HEK293T (cell line): ENCODE data around the gene NANP.

ENCODE experiments used
- ARNT ChIP-seq: fragments of 450-650 bp; IDR thresholded peaks from 2 replicates; pipeline ENCODE4 v1.6.1; 2017; ENCODE audit warnings: mild to moderate bottlenecking
- BHLHE40 ChIP-seq: fragments of 450-650 bp; IDR thresholded peaks from 2 replicates; pipeline ENCODE4 v1.6.1; 2016; ENCODE audit warnings: mild to moderate bottlenecking, moderate library complexity, borderline replicate concordance
- FOXA1 ChIP-seq: fragments of 450-650 bp; IDR thresholded peaks from 2 replicates; pipeline ENCODE4 v1.6.1; 2016; ENCODE audit warnings: mild to moderate bottlenecking
- FOXK2 ChIP-seq: fragments of 450-650 bp; IDR thresholded peaks from 2 replicates; pipeline ENCODE4 v1.6.1; 2016; ENCODE audit warnings: mild to moderate bottlenecking
- FOXM1 ChIP-seq: fragments of 450-650 bp; IDR thresholded peaks from 2 replicates; pipeline ENCODE4 v1.6.1; 2017; ENCODE audit warnings: mild to moderate bottlenecking, borderline replicate concordance
- HDGF ChIP-seq: fragments of 450-650 bp; IDR thresholded peaks from 2 replicates; pipeline ENCODE4 v1.6.1; 2017; ENCODE audit warnings: antibody characterized with exemption, borderline replicate concordance
- NFRKB ChIP-seq: fragments of 450-650 bp; IDR thresholded peaks from 2 replicates; pipeline ENCODE4 v1.6.1; 2016; ENCODE audit warnings: mild to moderate bottlenecking, moderate library complexity
- PKNOX1 ChIP-seq: fragments of 450-650 bp; IDR thresholded peaks from 2 replicates; pipeline ENCODE4 v1.6.1; 2016
- SP1 ChIP-seq: fragments of 450-650 bp; IDR thresholded peaks from 2 replicates; pipeline ENCODE4 v1.6.1; 2017
- SUZ12 ChIP-seq: fragments of 450-650 bp; IDR thresholded peaks from 2 replicates; pipeline ENCODE4 v1.6.1; 2016; ENCODE audit warnings: mild to moderate bottlenecking
- TARDBP ChIP-seq: fragments of 450-650 bp; IDR thresholded peaks from 2 replicates; pipeline ENCODE4 v1.6.1; 2016

GRCh38 chr20:25604611-25605010, 19.2 kb downstream of the NANP start:
- TF ChIP-seq FOXM1 (no peak), SP1 (no peak), ARNT (no peak), PKNOX1 (no peak), TARDBP (no peak), FOXA1 (no peak), FOXK2 (no peak), SUZ12 (no peak), BHLHE40 (no peak), HDGF (no peak), NFRKB (no peak)
